ENCODE data around the gene TMEM267. TPM values are rescaled to one million over a fixed set of nuclear protein-coding genes. Genes with fewer than 3 reads are reported as not detected.

The TMEM267 gene
- total and polyA plus RNA-seq, 2 donors (not counting 1 experiment from before 2014, with no cell fraction given), result 11.3 to 15.0 TPM

- no peaks in the 10 kb centered on the region for H3K4me1 Mint-ChIP-seq
- H3K4me3 Mint-ChIP-seq, result no peak overlapping the region
- no peak overlapping the region for H3K27ac ChIP-seq (ENCODE audit: low read length in 2 of 2)
- no peaks in the 10 kb centered on the region for H4K20me1 ChIP-seq (ENCODE audit: control insufficient read depth, insufficient read depth, low read length, poor library complexity, severe bottlenecking)
- H3K27me3 ChIP-seq (replicated peaks in 1 of 4; ENCODE audit: control extremely low read depth in 1 of 4, control insufficient read depth in 3 of 4, insufficient read depth in 4 of 4, low read length in 3 of 4), result no peaks in the 10 kb centered on the region
- no peak overlapping the region for H3K9ac ChIP-seq (ENCODE audit: low read length)
- 83% methylated on average over 1 of the region's 2 CpGs for WGBS (ENCODE audit: insufficient coverage)
- H3K9me3 Mint-ChIP-seq (ENCODE audit: insufficient read depth), result no peaks in the 10 kb centered on the region
- no peaks in the 10 kb centered on the region for H3K4me1 ChIP-seq (ENCODE audit: control insufficient read depth in 2 of 2, insufficient read depth in 2 of 2, low read length in 2 of 2)
- no peaks in the 10 kb centered on the region for H3K9me3 ChIP-seq (ENCODE audit: control extremely low read depth in 1 of 3, control insufficient read depth in 2 of 3, insufficient read depth in 1 of 3, low read length in 2 of 3)
- no peak overlapping the region for H2AFZ ChIP-seq (ENCODE audit: insufficient read depth, low read depth, low read length, poor library complexity, severe bottlenecking)
- TF ChIP-seq EZH2 (IDR thresholded peaks at IDR 0.05; ENCODE audit: borderline replicate concordance, insufficient read depth, low read depth, low read length, poor library complexity, severe bottlenecking) (no peak), CTCF (IDR thresholded peaks at IDR 0.05) (no peak)
- intact Hi-C loops (cut with micrococcal nuclease), result no loop called here
- no peak for ATAC-seq (ENCODE audit: low read depth)
- no peak overlapping the region for H3K27ac Mint-ChIP-seq
- DNase-seq, result no peak
- H3K27me3 Mint-ChIP-seq, result no peaks in the 10 kb centered on the region
- H3K4me2 ChIP-seq (replicated peaks; ENCODE audit: low read depth, low read length, poor library complexity, severe bottlenecking), result no peak overlapping the region
- CTCF ChIA-PET, result no interaction called here
- no peak overlapping the region for H3K4me3 ChIP-seq (ENCODE audit: control extremely low read depth in 1 of 5, extremely low read depth in 1 of 5, insufficient read depth in 1 of 5, low read depth in 2 of 5, low read length in 4 of 5)
- H3K79me2 ChIP-seq (ENCODE audit: control insufficient read depth, insufficient read depth, low read length), result no peaks in the 10 kb centered on the region
- H3K36me3 ChIP-seq (replicated peaks in 1 of 2; ENCODE audit: control extremely low read depth in 1 of 2, control insufficient read depth in 1 of 2, extremely low read depth in 1 of 2, insufficient read depth in 2 of 2, low read length in 1 of 2), result no peaks in the 10 kb centered on the region
- POLR2A ChIA-PET, result no interaction called here
Observed at GRCh38 chr5:43413966-43414365, 69.7 kb downstream of the TMEM267 start.

- Histone ChIP-seq H4K20me1 (ENCODE audit: control insufficient read depth, insufficient read depth, low read length, poor library complexity, severe bottlenecking) (no peaks in the 10 kb centered on the region), H3K36me3 (replicated peaks in 1 of 2; ENCODE audit: control extremely low read depth in 1 of 2, control insufficient read depth in 1 of 2, extremely low read depth in 1 of 2, insufficient read depth in 2 of 2, low read length in 1 of 2) (no peaks in the 10 kb centered on the region), H3K9me3 (ENCODE audit: control extremely low read depth in 1 of 3, control insufficient read depth in 2 of 3, insufficient read depth in 1 of 3, low read length in 2 of 3) (no peaks in the 10 kb centered on the region), H3K27me3 (replicated peaks in 1 of 4; ENCODE audit: control extremely low read depth in 1 of 4, control insufficient read depth in 3 of 4, insufficient read depth in 4 of 4, low read length in 3 of 4) (no peaks in the 10 kb centered on the region), H2AFZ (ENCODE audit: insufficient read depth, low read depth, low read length, poor library complexity, severe bottlenecking) (no peak overlapping the region), H3K4me2 (replicated peaks; ENCODE audit: low read depth, low read length, poor library complexity, severe bottlenecking) (no peak overlapping the region), H3K79me2 (ENCODE audit: control insufficient read depth, insufficient read depth, low read length) (no peaks in the 10 kb centered on the region), H3K4me3 (ENCODE audit: control extremely low read depth in 1 of 5, extremely low read depth in 1 of 5, insufficient read depth in 1 of 5, low read depth in 2 of 5, low read length in 4 of 5) (no peak overlapping the region), H3K27ac (ENCODE audit: low read length in 2 of 2) (no peak overlapping the region), H3K9ac (ENCODE audit: low read length) (no peak overlapping the region), H3K4me1 (ENCODE audit: control insufficient read depth in 2 of 2, insufficient read depth in 2 of 2, low read length in 2 of 2) (no peaks in the 10 kb centered on the region)
- intact Hi-C loops (cut with micrococcal nuclease), result no loop called here
- CTCF ChIA-PET, result interaction anchor here (0.5 to 1.4 kb wide), 3 partner anchors 23 to 318 kb away, joined by 3 to 5 read pairs (median 4); partner anchors contain the start of gene TMEM267
- ATAC-seq (ENCODE audit: low read depth) (no peak), DNase-seq (no peak)
- Mint-ChIP-seq H3K9me3 (ENCODE audit: insufficient read depth) (no peaks in the 10 kb centered on the region), H3K4me1 (no peaks in the 10 kb centered on the region), H3K27me3 (no peaks in the 10 kb centered on the region), H3K4me3 (no peak overlapping the region), H3K27ac (no peak overlapping the region)
- POLR2A ChIA-PET, result no interaction called here
- WGBS (ENCODE audit: insufficient coverage), result no CpG with 5 or more reads among the region's 1 CpG
- TF ChIP-seq CTCF (IDR thresholded peaks at IDR 0.05) (no peak), EZH2 (IDR thresholded peaks at IDR 0.05; ENCODE audit: borderline replicate concordance, insufficient read depth, low read depth, low read length, poor library complexity, severe bottlenecking) (no peak)
Observed at GRCh38 chr5:43412644-43413043, 71.0 kb downstream of the TMEM267 start.

Measured in B cell (primary cell).